Fibroblast of pulmonary artery (primary cell): ENCODE measurements around the gene SETD4.

Experiments used
- DNase-seq: peaks from one replicate; pipeline ENCODE4 v3.0.0-alpha.2; 2010; ENCODE audit warnings: low read depth
- H3K4me3 ChIP-seq: replicated peaks from 2 replicates; pipeline ENCODE4 v1.5.1; 2011; ENCODE audit warnings: low read depth, mild to moderate bottlenecking, control low read depth, low read length, moderate library complexity
- CTCF ChIP-seq: IDR thresholded peaks from 2 replicates; pipeline ENCODE4 v1.5.1; 2011; ENCODE audit warnings: mild to moderate bottlenecking, control low read depth, low read length, inconsistent platforms; ENCODE audit errors: missing control alignments

The SETD4 gene

DNA sequence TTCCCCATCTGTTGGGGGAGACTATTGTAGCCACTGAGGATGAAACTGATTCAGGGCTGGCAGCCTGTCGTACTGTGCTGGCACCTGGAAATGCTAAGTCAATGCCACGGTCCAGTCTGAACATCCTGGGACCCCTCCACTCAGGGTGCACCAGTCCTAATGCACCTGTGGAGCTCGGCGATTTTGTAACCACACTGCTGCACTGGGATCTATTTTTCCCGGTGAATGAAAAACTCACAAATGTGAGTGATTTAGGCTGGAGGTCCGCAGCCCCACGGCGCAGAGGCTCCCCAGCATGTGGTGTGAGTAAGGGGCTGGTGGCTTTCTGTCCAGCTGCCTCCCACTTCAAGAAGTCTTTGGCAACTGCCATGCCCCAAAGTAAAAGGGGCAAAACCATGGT lies 35.5 kb downstream of the SETD4 start:
- no peak overlapping the region for H3K4me3 ChIP-seq
- no peak for TF ChIP-seq CTCF
- no peak for DNase-seq

GRCh38 chr21:36023092-36023480 lies 37.2 kb downstream of the SETD4 start:
- peak; percentile 11 for DNase-seq
- H3K4me3 ChIP-seq = no peak overlapping the region
- no peak for TF ChIP-seq CTCF

DNA sequence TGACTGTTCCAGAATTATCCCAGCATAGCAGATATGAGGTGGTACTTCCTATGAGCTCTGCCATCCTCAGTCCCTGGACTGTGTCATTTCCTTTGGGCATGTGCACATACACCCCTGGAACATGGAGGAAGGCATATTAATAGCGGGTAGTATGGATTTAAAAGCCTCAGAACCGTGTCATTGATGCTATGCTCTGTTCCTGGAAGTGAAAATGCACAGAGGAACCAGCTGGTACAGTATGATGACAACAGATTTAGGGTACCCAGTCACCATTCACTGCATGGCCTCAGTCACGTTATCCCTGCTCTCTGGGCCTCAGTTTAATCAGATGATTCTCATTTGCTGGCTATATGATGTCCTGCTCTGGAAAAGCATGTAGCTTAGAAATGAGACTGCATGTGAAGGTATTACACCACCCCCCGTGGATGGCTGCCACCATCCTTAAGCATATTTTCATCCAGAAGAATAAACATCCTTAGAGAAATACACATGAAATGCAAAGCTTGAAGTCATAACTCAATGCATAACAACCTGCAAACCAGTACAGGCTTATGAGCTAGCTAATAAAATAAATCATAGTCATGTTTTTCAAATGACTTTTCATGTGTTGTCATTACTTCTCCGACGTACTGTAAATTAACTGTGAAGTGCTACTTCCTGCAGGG lies 37.8 kb downstream of the SETD4 start:
- H3K4me3 ChIP-seq = no peak overlapping the region
- DNase-seq = no peak
- TF ChIP-seq CTCF = no peak

- no peak overlapping the region for H3K4me3 ChIP-seq
- no peak for DNase-seq
Observed at GRCh38 chr21:36021251-36021837, 39.0 kb downstream of the SETD4 start.

GRCh38 chr21:36015045-36015444 lies 45.3 kb downstream of the SETD4 start:
- no peak overlapping the region for H3K4me3 ChIP-seq
- no peak for TF ChIP-seq CTCF
- no peak for DNase-seq

More at GRCh38 chr21:36021251-36021837, 39.0 kb downstream of the SETD4 start:
- no peak for TF ChIP-seq CTCF

- no peak for TF ChIP-seq CTCF
- no peak for DNase-seq
- no peak overlapping the region for H3K4me3 ChIP-seq
Observed at GRCh38 chr21:36010801-36011200, 49.5 kb downstream of the SETD4 start.

DNA sequence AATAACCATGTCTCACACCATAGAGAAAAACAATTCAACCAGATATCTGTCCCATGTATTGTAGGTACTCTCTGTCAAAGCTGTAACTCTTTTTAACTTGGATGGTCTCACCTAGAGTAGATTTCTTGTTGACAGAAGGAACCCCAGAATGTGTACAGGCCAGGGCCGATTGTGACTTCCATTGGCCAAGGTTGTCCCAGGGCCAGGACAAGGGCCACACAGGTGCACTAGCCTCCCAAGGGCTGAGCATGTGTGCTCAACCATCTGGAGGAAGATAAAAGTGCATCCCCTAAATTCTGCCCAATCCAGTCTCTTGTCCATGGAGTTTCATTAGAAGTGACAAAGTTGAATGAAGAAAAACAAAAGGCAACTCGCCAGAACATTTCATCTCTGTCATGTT lies 51.8 kb downstream of the SETD4 start:
- no peak for DNase-seq
- no peak for TF ChIP-seq CTCF
- H3K4me3 ChIP-seq = no peak overlapping the region
